ENCODE measurements around the gene KLHDC8B.
A peak's percentile ranks its signal among the peaks of the same experiment; 100 is the strongest.
"Not testable (repeated sequence)": the region's sequence is repeated elsewhere in the genome, so short reads cannot be mapped to it uniquely, and the experiment has no call there.

KLHDC8B gene

DNA sequence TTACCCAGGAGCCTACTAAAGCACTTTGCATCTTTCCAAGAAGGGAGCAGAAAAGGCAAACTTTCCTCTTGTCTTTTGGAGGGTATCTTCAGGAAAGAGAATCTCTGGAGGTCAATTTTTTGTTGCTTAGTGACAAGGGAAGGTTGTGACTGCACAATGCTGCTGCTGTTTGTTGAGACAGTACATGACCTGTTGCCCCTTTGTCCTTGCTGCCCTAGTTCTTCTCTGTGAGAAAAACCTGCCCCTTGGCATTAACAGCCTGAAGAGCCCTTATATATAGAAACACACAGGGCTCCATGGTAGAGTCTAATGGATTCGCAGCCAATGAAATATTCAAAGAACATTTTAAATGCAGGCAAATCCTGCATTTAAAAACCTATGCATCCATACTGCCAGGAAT, 20.3 kb downstream of the KLHDC8B start:
- Histone ChIP-seq H3K27me3 (ENCODE audit: low read depth, low read length) (no peaks in the 10 kb centered on the region), H3K36me3 (ENCODE audit: control insufficient read depth in 1 of 2, insufficient read depth in 2 of 2, low read length in 2 of 2) (no peaks in the 10 kb centered on the region), H3K4me3 (ENCODE audit: low read depth in 1 of 2, low read length in 2 of 2) (no peak overlapping the region), H3K4me1 (ENCODE audit: control insufficient read depth in 1 of 2, insufficient read depth in 2 of 2, low read length in 2 of 2) (no peaks in the 10 kb centered on the region), H3K27ac (ENCODE audit: low read length) (no peak overlapping the region), H3K9me3 (ENCODE audit: control insufficient read depth in 1 of 2, low read length in 2 of 2) (no peaks in the 10 kb centered on the region)

DNA sequence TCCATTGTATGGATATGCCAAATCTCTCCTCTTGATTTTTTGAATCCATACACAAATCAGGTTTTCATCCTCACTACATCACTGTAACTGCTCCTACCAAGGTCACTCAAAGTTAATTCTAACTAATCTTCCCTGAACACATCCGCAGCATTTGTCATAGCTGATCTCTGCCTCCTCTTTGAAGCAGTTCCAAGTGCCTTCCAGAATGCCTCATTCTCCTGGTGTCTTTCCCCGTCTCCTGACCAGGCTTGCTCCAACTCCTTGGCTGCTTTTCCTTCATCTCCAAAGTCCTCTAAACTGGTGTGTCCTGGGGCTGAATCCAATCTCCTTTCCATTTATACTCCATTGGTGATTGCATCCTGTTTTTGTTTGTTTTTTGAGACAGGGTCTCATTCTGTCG, 26.8 kb downstream of the KLHDC8B start:
- Histone ChIP-seq H3K9me3 (ENCODE audit: control insufficient read depth in 1 of 2, low read length in 2 of 2) (no peaks in the 10 kb centered on the region), H3K4me1 (ENCODE audit: control insufficient read depth in 1 of 2, insufficient read depth in 2 of 2, low read length in 2 of 2) (peaks cover 0 to 4% of the 10 kb centered on the region in 2 donors), H3K27ac (ENCODE audit: low read length) (no peak overlapping the region), H3K36me3 (ENCODE audit: control insufficient read depth in 1 of 2, insufficient read depth in 2 of 2, low read length in 2 of 2) (no peaks in the 10 kb centered on the region), H3K27me3 (ENCODE audit: low read depth, low read length) (no peaks in the 10 kb centered on the region), H3K4me3 (ENCODE audit: low read depth in 1 of 2, low read length in 2 of 2) (no peak overlapping the region)

DNA sequence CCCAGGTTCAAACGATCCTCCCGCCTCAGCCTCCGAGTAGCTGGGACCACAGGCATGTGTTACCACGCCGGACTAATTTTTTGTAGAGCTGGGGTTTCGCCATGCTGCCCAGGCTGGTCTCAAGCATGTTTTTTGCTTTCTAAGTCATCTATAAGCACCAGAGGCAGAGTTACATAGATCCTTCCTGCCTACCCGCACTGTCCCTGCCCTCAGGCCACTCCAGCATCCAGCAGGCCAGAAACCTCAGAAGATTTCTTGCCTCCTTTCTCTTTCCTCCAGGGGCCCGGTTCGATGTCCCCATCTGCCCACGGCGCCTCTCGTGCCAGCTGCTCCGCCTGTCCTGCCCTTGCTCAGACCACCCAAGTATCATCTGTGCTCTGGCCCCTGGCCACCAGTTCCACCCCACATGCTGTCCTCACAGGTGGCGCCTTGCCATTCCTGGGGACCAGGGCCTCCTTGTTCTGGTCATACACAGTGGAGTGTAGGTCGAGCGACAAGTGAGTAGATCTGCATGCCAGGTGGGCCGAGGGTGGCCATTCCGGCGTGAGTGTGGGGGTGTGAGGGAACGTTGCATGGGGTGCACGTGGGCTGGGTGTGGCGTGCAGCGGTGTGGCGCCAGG, 27.3 kb downstream of the KLHDC8B start:
- H3K27ac ChIP-seq (ENCODE audit: low read length) = no peak overlapping the region
- H3K27me3 ChIP-seq (ENCODE audit: low read depth, low read length) = no peaks in the 10 kb centered on the region
- peaks cover 0 to 4% of the 10 kb centered on the region in 2 donors for H3K4me1 ChIP-seq (ENCODE audit: control insufficient read depth in 1 of 2, insufficient read depth in 2 of 2, low read length in 2 of 2)
- H3K9me3 ChIP-seq (ENCODE audit: control insufficient read depth in 1 of 2, low read length in 2 of 2) = no peaks in the 10 kb centered on the region
- H3K36me3 ChIP-seq (ENCODE audit: control insufficient read depth in 1 of 2, insufficient read depth in 2 of 2, low read length in 2 of 2) = no peaks in the 10 kb centered on the region
- peak overlapping the region in 1 of 2 donors; percentile 57 for H3K4me3 ChIP-seq (ENCODE audit: low read depth in 1 of 2, low read length in 2 of 2)

DNA sequence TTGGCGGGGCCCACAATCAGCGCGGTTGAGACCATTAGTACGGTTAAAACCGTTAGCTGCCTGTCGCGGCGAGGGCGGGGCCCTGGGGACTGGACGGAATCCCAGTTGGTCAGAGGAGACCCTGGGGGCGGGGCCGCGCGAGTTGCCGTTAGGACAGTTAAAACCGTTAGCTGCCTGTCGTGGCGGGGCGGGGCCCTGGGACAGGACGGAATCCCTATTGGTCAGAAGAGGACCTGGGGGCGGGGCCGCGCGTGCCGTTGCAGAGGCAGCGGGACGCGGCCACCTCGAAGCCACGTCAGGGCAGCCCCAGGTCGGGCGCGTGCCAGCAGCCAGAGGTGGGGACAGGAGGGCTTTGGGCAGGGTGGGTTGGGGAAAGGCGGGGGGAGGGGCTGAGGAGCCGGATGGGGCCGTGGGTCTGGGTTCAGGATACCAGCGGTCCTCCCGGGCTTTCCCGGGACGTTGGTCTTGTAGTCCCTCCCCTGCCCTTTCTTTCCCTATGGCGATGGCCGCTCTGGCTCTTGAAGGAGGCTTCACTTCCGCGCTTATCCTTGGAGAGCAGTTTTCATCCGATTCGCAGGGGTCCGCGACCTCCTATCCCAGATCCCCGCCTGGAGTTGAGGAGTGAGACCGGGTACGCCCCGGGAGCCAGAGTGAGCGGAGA, 28.0 kb downstream of the KLHDC8B start:
- peak overlapping the region in 1 of 2 donors; percentile 57 for H3K4me3 ChIP-seq (ENCODE audit: low read depth in 1 of 2, low read length in 2 of 2)
- H3K27ac ChIP-seq (ENCODE audit: low read length) = no peak overlapping the region
- no peaks in the 10 kb centered on the region for H3K9me3 ChIP-seq (ENCODE audit: control insufficient read depth in 1 of 2, low read length in 2 of 2)
- no peaks in the 10 kb centered on the region for H3K36me3 ChIP-seq (ENCODE audit: control insufficient read depth in 1 of 2, insufficient read depth in 2 of 2, low read length in 2 of 2)
- peaks cover 0 to 4% of the 10 kb centered on the region in 2 donors for H3K4me1 ChIP-seq (ENCODE audit: control insufficient read depth in 1 of 2, insufficient read depth in 2 of 2, low read length in 2 of 2)
- H3K27me3 ChIP-seq (ENCODE audit: low read depth, low read length) = no peaks in the 10 kb centered on the region

DNA sequence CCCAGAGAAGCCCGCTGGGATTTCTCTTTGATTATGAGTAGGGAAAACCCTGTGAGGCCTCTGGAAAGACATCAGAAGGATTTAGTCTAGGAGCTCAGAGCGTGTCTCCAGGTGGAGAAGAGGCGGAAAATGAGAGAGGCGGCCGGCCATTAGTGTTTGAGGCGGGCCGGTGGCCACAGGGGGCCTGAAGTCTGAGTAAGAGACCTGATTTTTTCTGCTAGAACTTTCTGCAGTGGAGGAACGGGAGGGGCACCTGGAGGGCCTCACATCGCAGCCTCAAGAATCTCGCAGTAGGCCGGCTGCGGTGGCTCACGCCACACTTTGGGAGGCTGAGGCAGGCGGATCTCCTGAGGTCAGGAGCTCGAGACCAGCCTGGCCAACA, 28.5 kb downstream of the KLHDC8B start:
- Histone ChIP-seq H3K27ac (ENCODE audit: low read length) (no peak overlapping the region), H3K4me3 (ENCODE audit: low read depth in 1 of 2, low read length in 2 of 2) (peak overlapping the region in 1 of 2 donors; percentile 57), H3K4me1 (ENCODE audit: control insufficient read depth in 1 of 2, insufficient read depth in 2 of 2, low read length in 2 of 2) (peaks cover 0 to 4% of the 10 kb centered on the region in 2 donors), H3K36me3 (ENCODE audit: control insufficient read depth in 1 of 2, insufficient read depth in 2 of 2, low read length in 2 of 2) (no peaks in the 10 kb centered on the region), H3K27me3 (ENCODE audit: low read depth, low read length) (no peaks in the 10 kb centered on the region), H3K9me3 (ENCODE audit: control insufficient read depth in 1 of 2, low read length in 2 of 2) (no peaks in the 10 kb centered on the region)

DNA sequence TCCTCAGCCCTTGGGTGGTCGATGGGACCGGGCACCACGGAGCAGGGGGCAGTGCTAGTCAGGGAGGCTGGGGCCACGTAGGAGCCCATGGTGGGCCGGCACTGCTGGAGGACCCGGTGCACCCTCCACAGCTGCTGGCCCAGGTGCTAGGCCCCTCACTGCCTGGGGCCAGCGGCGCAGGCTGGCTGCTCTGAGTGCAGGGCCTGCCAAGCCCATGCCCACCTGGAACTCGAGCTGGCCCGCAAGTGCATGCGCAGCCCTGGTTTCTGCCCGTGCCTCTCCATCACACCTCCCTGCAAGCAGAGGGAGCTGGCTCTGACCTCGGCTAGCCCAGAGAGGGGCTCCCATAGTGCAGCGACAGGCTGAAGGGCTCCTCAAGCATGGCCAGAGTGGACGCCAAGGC, 42.1 kb downstream of the KLHDC8B start:
- H3K4me1 ChIP-seq (ENCODE audit: control insufficient read depth in 1 of 2, insufficient read depth in 2 of 2, low read length in 2 of 2) = peaks cover 0 to 10% of the 10 kb centered on the region in 2 donors
- H3K27me3 ChIP-seq (ENCODE audit: low read depth, low read length) = no peaks in the 10 kb centered on the region
- H3K4me3 ChIP-seq (ENCODE audit: low read depth in 1 of 2, low read length in 2 of 2) = no peak overlapping the region
- no peak overlapping the region for H3K27ac ChIP-seq (ENCODE audit: low read length)
- H3K36me3 ChIP-seq (ENCODE audit: control insufficient read depth in 1 of 2, insufficient read depth in 2 of 2, low read length in 2 of 2) = no peaks in the 10 kb centered on the region
- H3K9me3 ChIP-seq (ENCODE audit: control insufficient read depth in 1 of 2, low read length in 2 of 2) = peaks cover 0 to 6% of the 10 kb centered on the region in 2 donors

DNA sequence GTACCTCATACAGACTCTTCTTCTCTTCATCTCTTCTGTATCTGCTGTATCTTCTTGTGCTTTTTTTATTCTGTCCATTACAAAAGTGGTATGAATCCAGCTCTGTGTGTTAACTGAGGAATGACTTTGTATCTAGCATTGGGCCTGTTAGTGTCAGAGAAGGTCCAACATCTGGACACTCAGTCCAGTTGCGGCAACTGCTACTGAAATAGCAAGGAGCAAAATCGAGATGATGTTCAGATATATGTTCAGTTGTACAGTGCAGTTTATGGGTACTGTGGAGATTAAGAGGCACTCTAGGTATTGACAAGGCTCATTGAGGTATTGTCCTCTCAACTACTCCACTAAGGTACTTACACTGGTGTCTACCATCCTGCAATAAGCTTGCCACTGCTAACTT, 42.6 kb downstream of the KLHDC8B start:
- Histone ChIP-seq H3K4me3 (ENCODE audit: low read depth in 1 of 2, low read length in 2 of 2) (no peak overlapping the region), H3K27ac (ENCODE audit: low read length) (no peak overlapping the region), H3K4me1 (ENCODE audit: control insufficient read depth in 1 of 2, insufficient read depth in 2 of 2, low read length in 2 of 2) (peaks cover 0 to 14% of the 10 kb centered on the region in 2 donors), H3K9me3 (ENCODE audit: control insufficient read depth in 1 of 2, low read length in 2 of 2) (peaks cover 0 to 6% of the 10 kb centered on the region in 2 donors), H3K27me3 (ENCODE audit: low read depth, low read length) (no peaks in the 10 kb centered on the region), H3K36me3 (ENCODE audit: control insufficient read depth in 1 of 2, insufficient read depth in 2 of 2, low read length in 2 of 2) (no peaks in the 10 kb centered on the region)

DNA sequence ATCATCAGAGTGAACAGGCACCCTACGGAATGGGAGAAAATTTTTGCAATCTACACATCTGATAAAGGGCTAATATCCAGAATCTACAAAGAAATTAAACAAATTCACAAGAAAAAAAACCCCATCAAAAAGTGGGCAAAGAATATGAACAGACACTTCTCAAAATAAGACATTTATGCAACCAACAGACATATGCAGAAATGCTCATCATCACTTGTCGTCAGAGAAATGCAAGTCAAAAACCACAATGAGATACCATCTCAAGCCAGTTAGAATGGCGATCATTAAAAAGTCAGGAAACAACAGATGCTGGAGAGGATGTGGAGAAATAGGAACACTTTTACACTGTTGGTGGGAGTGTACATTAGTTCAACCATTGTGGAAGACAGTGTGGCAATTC, 45.3 kb downstream of the KLHDC8B start:
- H3K27me3 ChIP-seq (ENCODE audit: low read depth, low read length); H3K4me3 ChIP-seq (ENCODE audit: low read depth in 1 of 2, low read length in 2 of 2); H3K36me3 ChIP-seq (ENCODE audit: control insufficient read depth in 1 of 2, insufficient read depth in 2 of 2, low read length in 2 of 2); H3K27ac ChIP-seq (ENCODE audit: low read length): not testable (repeated sequence)
- Histone ChIP-seq H3K9me3 (ENCODE audit: control insufficient read depth in 1 of 2, low read length in 2 of 2) (peaks cover 0 to 10% of the 10 kb centered on the region in 2 donors), H3K4me1 (ENCODE audit: control insufficient read depth in 1 of 2, insufficient read depth in 2 of 2, low read length in 2 of 2) (peaks cover 0 to 15% of the 10 kb centered on the region in 2 donors)

DNA sequence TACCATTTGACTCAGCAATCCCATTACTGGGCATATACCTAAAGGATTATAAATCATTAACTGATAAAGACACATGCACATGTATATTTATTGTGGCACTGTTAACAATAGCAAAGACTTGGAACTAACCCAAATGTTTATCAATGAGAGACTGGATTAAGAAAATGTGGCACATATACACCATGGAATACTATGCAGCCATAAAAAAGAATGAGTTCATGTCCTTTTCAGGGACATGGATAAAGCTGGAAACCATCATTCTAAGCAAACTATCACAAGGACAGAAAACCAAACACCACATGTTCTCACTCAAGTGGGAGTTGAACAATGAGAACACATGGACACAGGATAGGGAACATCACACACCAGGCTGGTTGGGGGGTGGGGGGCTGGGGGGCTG, 45.7 kb downstream of the KLHDC8B start:
- not testable (repeated sequence) for H3K27ac ChIP-seq (ENCODE audit: low read length); H3K4me3 ChIP-seq (ENCODE audit: low read depth in 1 of 2, low read length in 2 of 2); H3K27me3 ChIP-seq (ENCODE audit: low read depth, low read length); H3K36me3 ChIP-seq (ENCODE audit: control insufficient read depth in 1 of 2, insufficient read depth in 2 of 2, low read length in 2 of 2)
- H3K4me1 ChIP-seq (ENCODE audit: control insufficient read depth in 1 of 2, insufficient read depth in 2 of 2, low read length in 2 of 2) = peaks cover 0 to 15% of the 10 kb centered on the region in 2 donors
- peaks cover 0 to 10% of the 10 kb centered on the region in 2 donors for H3K9me3 ChIP-seq (ENCODE audit: control insufficient read depth in 1 of 2, low read length in 2 of 2)

DNA sequence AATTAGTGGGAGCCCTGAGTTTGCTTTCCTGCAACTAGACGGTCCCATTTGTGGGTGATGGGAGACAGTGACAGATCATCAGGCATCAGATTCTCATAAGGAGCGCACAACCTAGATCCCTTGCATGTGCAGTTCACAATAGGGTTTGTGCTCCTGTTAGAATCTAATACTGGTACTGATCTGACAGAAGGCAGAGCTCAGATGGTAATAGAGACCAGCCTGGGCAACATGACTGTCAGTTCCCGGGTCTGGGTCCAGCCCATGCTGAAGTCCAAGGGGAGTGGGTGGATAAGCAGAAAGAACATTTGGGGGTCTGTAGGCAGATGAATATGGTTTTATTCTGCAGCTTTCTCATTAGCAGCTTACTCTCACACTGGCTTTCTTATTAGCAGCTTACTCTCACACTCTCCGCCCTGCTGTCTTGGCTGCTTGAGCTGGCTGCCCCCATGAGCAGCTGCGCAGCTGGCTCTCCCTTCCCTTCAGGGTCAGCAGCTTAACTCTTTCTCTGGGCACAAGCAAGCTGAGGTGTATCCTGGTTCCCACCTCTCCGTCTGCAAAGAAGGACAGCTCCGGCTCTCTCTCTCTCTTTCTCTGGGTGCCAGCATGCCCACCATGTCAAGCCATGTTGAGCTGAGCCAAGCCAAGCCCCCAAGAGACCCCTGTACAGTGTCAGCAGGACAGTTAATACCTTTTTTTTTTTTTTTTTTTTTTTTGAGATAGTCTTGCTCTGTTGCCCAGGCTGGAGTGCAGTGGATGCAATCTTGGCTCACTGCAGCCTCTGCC, 46.5 kb downstream of the KLHDC8B start:
- peaks cover 0 to 15% of the 10 kb centered on the region in 2 donors for H3K4me1 ChIP-seq (ENCODE audit: control insufficient read depth in 1 of 2, insufficient read depth in 2 of 2, low read length in 2 of 2)
- no peak overlapping the region for H3K4me3 ChIP-seq (ENCODE audit: low read depth in 1 of 2, low read length in 2 of 2)
- H3K36me3 ChIP-seq (ENCODE audit: control insufficient read depth in 1 of 2, insufficient read depth in 2 of 2, low read length in 2 of 2) = no peaks in the 10 kb centered on the region
- H3K27ac ChIP-seq (ENCODE audit: low read length) = peak overlapping the region; percentile 8
- H3K27me3 ChIP-seq (ENCODE audit: low read depth, low read length) = no peaks in the 10 kb centered on the region
- peaks cover 0 to 10% of the 10 kb centered on the region in 2 donors for H3K9me3 ChIP-seq (ENCODE audit: control insufficient read depth in 1 of 2, low read length in 2 of 2)

DNA sequence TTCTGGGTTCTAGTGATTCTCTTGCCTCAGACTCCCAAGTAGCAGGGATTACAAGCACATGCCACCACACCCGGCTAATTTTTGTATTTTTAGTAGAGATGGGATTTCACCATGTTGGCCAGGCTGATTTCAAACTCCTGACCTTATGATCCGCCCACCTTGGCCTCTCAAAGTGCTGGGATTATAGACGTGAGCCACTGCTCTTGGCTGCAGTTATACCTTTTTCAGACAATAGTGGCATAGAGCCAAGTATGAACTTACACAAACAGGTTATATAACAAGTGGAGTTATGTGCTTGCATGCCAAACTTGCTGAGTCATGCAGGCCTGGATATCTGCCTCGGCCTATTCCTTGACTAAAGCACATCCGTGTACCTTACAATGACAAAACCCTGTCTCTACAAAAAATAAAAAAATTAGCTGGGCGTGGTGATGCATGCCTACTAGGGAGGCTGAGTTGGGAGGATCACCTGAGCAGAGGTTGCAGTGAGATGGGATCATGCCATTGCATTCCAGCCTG, 47.1 kb downstream of the KLHDC8B start:
- Histone ChIP-seq H3K9me3 (ENCODE audit: control insufficient read depth in 1 of 2, low read length in 2 of 2) (peaks cover 0 to 10% of the 10 kb centered on the region in 2 donors), H3K4me1 (ENCODE audit: control insufficient read depth in 1 of 2, insufficient read depth in 2 of 2, low read length in 2 of 2) (peaks cover 0 to 15% of the 10 kb centered on the region in 2 donors)
- not testable (repeated sequence) for H3K27ac ChIP-seq (ENCODE audit: low read length); H3K4me3 ChIP-seq (ENCODE audit: low read depth in 1 of 2, low read length in 2 of 2); H3K27me3 ChIP-seq (ENCODE audit: low read depth, low read length); H3K36me3 ChIP-seq (ENCODE audit: control insufficient read depth in 1 of 2, insufficient read depth in 2 of 2, low read length in 2 of 2)
